ENCODE results near the gene PARD6A. TPM values are rescaled to one million over a fixed set of nuclear protein-coding genes. Genes with fewer than 3 reads are reported as not detected.

PARD6A gene
- total RNA-seq, 1 experiment from 2014 or later = 10.8 TPM

DNA sequence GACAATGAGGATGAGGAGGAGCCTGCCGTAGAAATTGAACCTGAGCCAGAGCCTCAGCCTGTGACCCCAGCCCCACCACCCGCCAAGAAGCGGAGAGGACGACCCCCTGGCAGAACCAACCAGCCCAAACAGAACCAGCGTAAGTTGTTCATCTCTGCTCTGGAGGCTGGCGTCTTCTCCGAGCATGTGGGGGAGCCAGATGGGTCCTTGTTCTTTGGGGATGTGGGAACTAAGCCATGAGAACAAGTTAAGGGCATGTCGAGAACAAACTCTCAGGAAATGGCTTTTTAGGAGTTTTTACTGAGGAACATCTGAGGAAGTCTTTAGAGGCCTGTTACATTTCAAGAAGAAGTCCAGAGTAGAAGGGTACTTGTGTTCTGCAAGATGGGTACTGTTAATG is 24.0 kb upstream of the PARD6A start:
- Histone ChIP-seq H3K9me3 (ENCODE audit: control insufficient read depth, insufficient read depth, low read depth, low read length) (no peaks in the 10 kb centered on the region), H3K4me1 (ENCODE audit: control insufficient read depth, insufficient read depth, low read length) (no peaks in the 10 kb centered on the region), H3K4me3 (ENCODE audit: low read depth in 2 of 2, low read length in 2 of 2) (no peak overlapping the region), H3K27ac (ENCODE audit: low read length) (no peak overlapping the region), H3K27me3 (ENCODE audit: control insufficient read depth, insufficient read depth, low read length) (no peaks in the 10 kb centered on the region), H3K36me3 (ENCODE audit: control insufficient read depth, insufficient read depth, low read length) (peaks cover 7% of the 10 kb centered on the region)
- CTCF ChIA-PET = no interaction called here
- ATAC-seq (no peak), DNase-seq (ENCODE audit: low read depth, low spot score) (no peak)
- in situ Hi-C loops (cut with HindIII; ENCODE audit: low pct_unique_long_range_greater_than_20kb, low sequenced_read_pairs) = no loop called here
- no TSS peak for BruUV-seq (replicated peaks)
- POLR2A ChIA-PET = no interaction called here
- intact Hi-C loops (cut with micrococcal nuclease; ENCODE audit: unreplicated experiment) = no loop called here
- TF ChIP-seq SIN3A (IDR thresholded peaks at IDR 0.05; ENCODE audit: borderline replicate concordance, insufficient read depth, low read depth, low read length) = no peak
- no peak for TF ChIP-seq TCF7L2 (IDR thresholded peaks at IDR 0.05; ENCODE audit: low read depth, low read length)
- TF ChIP-seq POLR2AphosphoS5 (IDR thresholded peaks at IDR 0.05; ENCODE audit: low read depth, low read length) = no peak
- TF ChIP-seq, protein P1, sequence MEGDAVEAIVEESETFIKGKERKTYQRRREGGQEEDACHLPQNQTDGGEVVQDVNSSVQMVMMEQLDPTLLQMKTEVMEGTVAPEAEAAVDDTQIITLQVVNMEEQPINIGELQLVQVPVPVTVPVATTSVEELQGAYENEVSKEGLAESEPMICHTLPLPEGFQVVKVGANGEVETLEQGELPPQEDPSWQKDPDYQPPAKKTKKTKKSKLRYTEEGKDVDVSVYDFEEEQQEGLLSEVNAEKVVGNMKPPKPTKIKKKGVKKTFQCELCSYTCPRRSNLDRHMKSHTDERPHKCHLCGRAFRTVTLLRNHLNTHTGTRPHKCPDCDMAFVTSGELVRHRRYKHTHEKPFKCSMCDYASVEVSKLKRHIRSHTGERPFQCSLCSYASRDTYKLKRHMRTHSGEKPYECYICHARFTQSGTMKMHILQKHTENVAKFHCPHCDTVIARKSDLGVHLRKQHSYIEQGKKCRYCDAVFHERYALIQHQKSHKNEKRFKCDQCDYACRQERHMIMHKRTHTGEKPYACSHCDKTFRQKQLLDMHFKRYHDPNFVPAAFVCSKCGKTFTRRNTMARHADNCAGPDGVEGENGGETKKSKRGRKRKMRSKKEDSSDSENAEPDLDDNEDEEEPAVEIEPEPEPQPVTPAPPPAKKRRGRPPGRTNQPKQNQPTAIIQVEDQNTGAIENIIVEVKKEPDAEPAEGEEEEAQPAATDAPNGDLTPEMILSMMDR (IDR thresholded peaks at IDR 0.05) = no peak
- TF ChIP-seq, protein P2, sequence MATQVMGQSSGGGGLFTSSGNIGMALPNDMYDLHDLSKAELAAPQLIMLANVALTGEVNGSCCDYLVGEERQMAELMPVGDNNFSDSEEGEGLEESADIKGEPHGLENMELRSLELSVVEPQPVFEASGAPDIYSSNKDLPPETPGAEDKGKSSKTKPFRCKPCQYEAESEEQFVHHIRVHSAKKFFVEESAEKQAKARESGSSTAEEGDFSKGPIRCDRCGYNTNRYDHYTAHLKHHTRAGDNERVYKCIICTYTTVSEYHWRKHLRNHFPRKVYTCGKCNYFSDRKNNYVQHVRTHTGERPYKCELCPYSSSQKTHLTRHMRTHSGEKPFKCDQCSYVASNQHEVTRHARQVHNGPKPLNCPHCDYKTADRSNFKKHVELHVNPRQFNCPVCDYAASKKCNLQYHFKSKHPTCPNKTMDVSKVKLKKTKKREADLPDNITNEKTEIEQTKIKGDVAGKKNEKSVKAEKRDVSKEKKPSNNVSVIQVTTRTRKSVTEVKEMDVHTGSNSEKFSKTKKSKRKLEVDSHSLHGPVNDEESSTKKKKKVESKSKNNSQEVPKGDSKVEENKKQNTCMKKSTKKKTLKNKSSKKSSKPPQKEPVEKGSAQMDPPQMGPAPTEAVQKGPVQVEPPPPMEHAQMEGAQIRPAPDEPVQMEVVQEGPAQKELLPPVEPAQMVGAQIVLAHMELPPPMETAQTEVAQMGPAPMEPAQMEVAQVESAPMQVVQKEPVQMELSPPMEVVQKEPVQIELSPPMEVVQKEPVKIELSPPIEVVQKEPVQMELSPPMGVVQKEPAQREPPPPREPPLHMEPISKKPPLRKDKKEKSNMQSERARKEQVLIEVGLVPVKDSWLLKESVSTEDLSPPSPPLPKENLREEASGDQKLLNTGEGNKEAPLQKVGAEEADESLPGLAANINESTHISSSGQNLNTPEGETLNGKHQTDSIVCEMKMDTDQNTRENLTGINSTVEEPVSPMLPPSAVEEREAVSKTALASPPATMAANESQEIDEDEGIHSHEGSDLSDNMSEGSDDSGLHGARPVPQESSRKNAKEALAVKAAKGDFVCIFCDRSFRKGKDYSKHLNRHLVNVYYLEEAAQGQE (IDR thresholded peaks at IDR 0.05; ENCODE audit: insufficient read depth in 1 of 2, low read depth in 2 of 2, low read length in 1 of 2) = no peak

DNA sequence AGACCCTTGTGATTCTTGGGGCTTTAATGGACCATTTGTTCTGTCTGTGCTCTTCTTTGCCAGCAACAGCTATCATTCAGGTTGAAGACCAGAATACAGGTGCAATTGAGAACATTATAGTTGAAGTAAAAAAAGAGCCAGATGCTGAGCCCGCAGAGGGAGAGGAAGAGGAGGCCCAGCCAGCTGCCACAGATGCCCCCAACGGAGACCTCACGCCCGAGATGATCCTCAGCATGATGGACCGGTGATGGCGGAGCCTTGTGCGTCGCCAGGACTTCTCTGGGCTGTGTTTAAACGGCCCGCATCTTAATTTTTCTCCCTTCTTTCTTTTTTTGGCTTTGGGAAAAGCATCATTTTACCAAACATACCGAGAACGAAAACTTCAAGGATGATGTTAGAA is 23.1 kb upstream of the PARD6A start:
- no TSS peak for BruUV-seq (replicated peaks)
- no peak overlapping the region for H3K27ac ChIP-seq (ENCODE audit: low read length)
- POLR2A ChIA-PET = no interaction called here
- no peaks in the 10 kb centered on the region for H3K9me3 ChIP-seq (ENCODE audit: control insufficient read depth, insufficient read depth, low read depth, low read length)
- H3K36me3 ChIP-seq (ENCODE audit: control insufficient read depth, insufficient read depth, low read length) = peaks cover 7% of the 10 kb centered on the region
- no peak overlapping the region for H3K4me3 ChIP-seq (ENCODE audit: low read depth in 2 of 2, low read length in 2 of 2)
- DNase-seq (ENCODE audit: low read depth, low spot score) (no peak), ATAC-seq (no peak)
- in situ Hi-C loops (cut with HindIII; ENCODE audit: low pct_unique_long_range_greater_than_20kb, low sequenced_read_pairs) = no loop called here
- H3K27me3 ChIP-seq (ENCODE audit: control insufficient read depth, insufficient read depth, low read length) = no peaks in the 10 kb centered on the region
- no peaks in the 10 kb centered on the region for H3K4me1 ChIP-seq (ENCODE audit: control insufficient read depth, insufficient read depth, low read length)
- TF ChIP-seq SIN3A (IDR thresholded peaks at IDR 0.05; ENCODE audit: borderline replicate concordance, insufficient read depth, low read depth, low read length) (no peak), TCF7L2 (IDR thresholded peaks at IDR 0.05; ENCODE audit: low read depth, low read length) (no peak), POLR2AphosphoS5 (IDR thresholded peaks at IDR 0.05; ENCODE audit: low read depth, low read length) (no peak)
- TF ChIP-seq, protein P2 (IDR thresholded peaks at IDR 0.05; ENCODE audit: insufficient read depth in 1 of 2, low read depth in 2 of 2, low read length in 1 of 2) = no peak
- CTCF ChIA-PET = no interaction called here
- intact Hi-C loops (cut with micrococcal nuclease; ENCODE audit: unreplicated experiment) = no loop called here
